Endothelial cell (in vitro differentiated cells): ENCODE results near the gene MAD1L1. TPM values are rescaled to one million over a fixed set of nuclear protein-coding genes. Genes with fewer than 3 reads are reported as not detected.

Source experiments
- DNase-seq: peaks from one replicate; pipeline ENCODE4 v3.0.0; 2021; ENCODE audit warnings: low spot score
- H3K27ac Mint-ChIP-seq: one replicate; pipeline ENCODE4 v1.8.0; 2021; ENCODE audit warnings: mixed read lengths, inconsistent platforms; ENCODE audit not compliant: unreplicated experiment
- H3K27me3 Mint-ChIP-seq: one replicate; pipeline ENCODE4 v1.8.0; 2021; ENCODE audit warnings: mild to moderate bottlenecking, moderate library complexity, mixed read lengths, inconsistent platforms; ENCODE audit not compliant: unreplicated experiment
- H3K36me3 Mint-ChIP-seq: one replicate; pipeline ENCODE4 v1.8.0; 2021; ENCODE audit warnings: mild to moderate bottlenecking, low read depth, mixed read lengths, inconsistent platforms; ENCODE audit not compliant: unreplicated experiment
- H3K4me1 Mint-ChIP-seq: one replicate; pipeline ENCODE4 v1.8.0; 2021; ENCODE audit warnings: mild to moderate bottlenecking, mixed read lengths, inconsistent platforms; ENCODE audit not compliant: unreplicated experiment
- H3K4me3 Mint-ChIP-seq: one replicate; pipeline ENCODE4 v1.8.0; 2021; ENCODE audit warnings: mild to moderate bottlenecking, mixed read lengths, inconsistent platforms; ENCODE audit not compliant: unreplicated experiment
- H3K9me3 Mint-ChIP-seq: one replicate; pipeline ENCODE4 v1.8.0; 2021; ENCODE audit warnings: mixed read lengths, inconsistent platforms; ENCODE audit not compliant: unreplicated experiment
- CTCF ChIP-seq: fragments of 200-600 bp; sonication (generic); IDR thresholded peaks from one replicate; pipeline ENCODE4 v1.5.0; 2021; ENCODE audit warnings: antibody characterized with exemption; ENCODE audit not compliant: unreplicated experiment
- total RNA-seq: library from RNA; stranded (reverse); fragmentation: NEBNext Ultra II Directional; extraction: Animal tissue kit (Norgen Biotek cat#: 25700); gene quantifications from one replicate; pipeline ENCODE4 v1.2.1, GENCODE V29; 2021; ENCODE audit not compliant: unreplicated experiment

Gene MAD1L1
- total RNA-seq, 1 donor from 2014 or later, result 43.3 TPM

GRCh38 chr7:2247141-2247995, 14.6 kb upstream of the MAD1L1 start:
- peak; percentile 79 for DNase-seq
- peaks cover 26% of the 10 kb centered on the region for H3K4me1 Mint-ChIP-seq
- H3K4me3 Mint-ChIP-seq, result no peak overlapping the region
- H3K9me3 Mint-ChIP-seq, result no peaks in the 10 kb centered on the region
- peaks cover 3% of the 10 kb centered on the region for H3K36me3 Mint-ChIP-seq
- no peak overlapping the region for H3K27ac Mint-ChIP-seq
- TF ChIP-seq CTCF, result peak; percentile 79
- H3K27me3 Mint-ChIP-seq, result peaks cover 7% of the 10 kb centered on the region

GRCh38 chr7:2245883-2246675, 13.3 kb upstream of the MAD1L1 start:
- H3K27ac Mint-ChIP-seq, result peak overlapping the region; percentile 86
- H3K36me3 Mint-ChIP-seq, result peaks cover 3% of the 10 kb centered on the region
- H3K4me1 Mint-ChIP-seq, result peaks cover 26% of the 10 kb centered on the region
- H3K4me3 Mint-ChIP-seq, result peak overlapping the region; percentile 33
- peaks cover 7% of the 10 kb centered on the region for H3K27me3 Mint-ChIP-seq
- no peak for TF ChIP-seq CTCF
- no peak for DNase-seq
- H3K9me3 Mint-ChIP-seq, result no peaks in the 10 kb centered on the region

- Mint-ChIP-seq H3K9me3 (no peaks in the 10 kb centered on the region), H3K27ac (no peak overlapping the region), H3K4me1 (peaks cover 26% of the 10 kb centered on the region), H3K27me3 (peaks cover 7% of the 10 kb centered on the region), H3K36me3 (no peaks in the 10 kb centered on the region), H3K4me3 (no peak overlapping the region)
- TF ChIP-seq CTCF, result no peak
- DNase-seq, result no peak
These were observed 11.8 kb upstream of the MAD1L1 start for GRCh38 chr7:2244404-2244995.

GRCh38 chr7:2243458-2243857, 10.7 kb upstream of the MAD1L1 start:
- H3K4me1 Mint-ChIP-seq, result peaks cover 19% of the 10 kb centered on the region
- H3K9me3 Mint-ChIP-seq, result no peaks in the 10 kb centered on the region
- no peak overlapping the region for H3K27ac Mint-ChIP-seq
- peaks cover 3% of the 10 kb centered on the region for H3K27me3 Mint-ChIP-seq
- H3K36me3 Mint-ChIP-seq, result no peaks in the 10 kb centered on the region
- TF ChIP-seq CTCF, result no peak
- no peak overlapping the region for H3K4me3 Mint-ChIP-seq
- DNase-seq, result no peak
